LHCN-M2 (cell line): ENCODE results near the gene MLXIPL. TPM values are rescaled to one million over a fixed set of nuclear protein-coding genes. Genes with fewer than 3 reads are reported as not detected.
A peak's percentile ranks its signal among the peaks of the same experiment; 100 is the strongest.
"Not testable (repeated sequence)": the region's sequence is repeated elsewhere in the genome, so short reads cannot be mapped to it uniquely, and the experiment has no call there.

ENCODE experiments used
- DNase-seq: peaks from one replicate; pipeline ENCODE4 v3.0.0-alpha.2; 2012; ENCODE audit warnings: low read depth
- total RNA-seq: library from RNA; depleted of rRNA; stranded (reverse); fragments of >200 nt; gene quantifications from 2 replicates; pipeline ENCODE4 v1.2.3, GENCODE V29; 2014

MLXIPL gene
- total RNA-seq, 1 experiment from 2014 or later: 0.63 TPM

GRCh38 chr7:73645643-73646174 lies 21.4 kb upstream of the MLXIPL start:
- DNase-seq: no peak

- DNase-seq: no peak
These were observed 20.5 kb upstream of the MLXIPL start for GRCh38 chr7:73644688-73645286.

DNA sequence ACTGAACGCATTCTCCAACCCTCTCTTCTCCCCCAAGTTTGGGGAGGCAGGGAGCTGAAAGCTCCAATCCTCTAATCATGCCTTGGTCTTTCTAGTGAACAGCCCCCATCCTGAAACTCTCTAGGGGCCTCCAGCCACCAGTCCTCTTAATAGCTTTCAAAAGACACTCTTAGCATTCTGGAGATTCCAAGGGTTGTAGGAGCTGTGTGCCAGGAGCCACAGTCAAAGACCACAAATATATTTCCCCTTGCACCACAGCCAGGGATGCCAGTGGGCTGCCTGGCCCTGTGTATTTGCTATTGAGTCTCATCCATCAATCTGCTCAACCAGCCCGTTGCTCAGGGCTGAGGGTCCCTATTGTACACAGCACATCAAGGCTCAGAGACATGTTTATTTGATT lies 18.5 kb upstream of the MLXIPL start:
- no peak for DNase-seq

DNA sequence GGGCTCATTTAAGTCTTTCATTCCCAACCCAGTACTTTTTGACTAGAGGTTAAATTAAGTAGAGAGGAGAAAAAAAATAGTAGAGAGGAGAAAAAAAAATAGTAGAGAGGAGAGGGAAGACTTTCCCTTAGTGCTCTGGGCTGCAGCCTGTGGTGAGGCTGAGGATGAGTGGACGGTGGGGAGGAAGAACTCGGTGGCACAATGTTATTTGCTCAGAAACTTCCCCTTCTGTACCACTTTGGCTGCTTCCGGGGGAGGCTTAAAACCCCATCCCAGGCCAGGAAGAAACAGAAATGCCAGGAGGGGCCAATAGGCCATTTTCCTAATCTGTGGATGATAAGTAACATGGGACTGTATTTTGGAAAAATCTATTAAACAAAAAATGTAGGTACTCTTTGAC lies 14.6 kb upstream of the MLXIPL start:
- no peak for DNase-seq

DNA sequence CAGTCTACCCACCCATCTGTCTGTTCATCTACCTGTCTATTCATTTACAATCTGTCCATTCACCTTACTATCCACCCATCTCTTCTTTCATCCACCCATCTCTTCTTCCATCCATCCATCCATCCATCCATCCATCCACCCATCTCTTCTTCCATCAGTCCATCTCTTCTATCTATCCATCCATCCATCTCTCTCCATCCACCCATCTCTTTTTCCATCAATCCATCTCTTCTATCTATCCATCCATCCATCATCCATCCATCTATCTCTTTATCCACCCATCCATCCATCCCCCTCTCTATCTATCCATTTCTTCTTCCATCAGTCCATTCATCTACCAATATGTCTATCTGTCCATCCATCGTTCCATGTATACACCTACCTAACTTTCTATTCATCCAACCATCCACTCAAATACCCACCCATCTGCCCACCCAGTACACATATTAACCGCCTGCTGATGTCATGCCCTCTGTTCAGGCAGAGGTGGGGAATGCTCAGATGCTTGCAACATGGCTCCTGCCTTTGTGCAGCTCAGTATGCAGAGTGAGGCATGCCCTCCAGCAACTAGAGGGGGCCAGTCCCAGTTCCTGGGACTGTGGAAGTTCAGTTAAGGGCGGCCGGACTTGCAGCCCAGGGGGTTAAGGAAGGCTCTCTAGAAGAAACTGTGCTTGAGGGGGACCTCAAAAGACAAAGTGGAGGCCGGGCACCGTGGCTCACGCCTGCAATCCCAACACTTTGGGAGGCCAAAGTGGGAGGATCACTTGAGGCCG lies 11.3 kb upstream of the MLXIPL start:
- no peak for DNase-seq

GRCh38 chr7:73633844-73634243 lies 9.5 kb upstream of the MLXIPL start:
- no peak for DNase-seq

DNA sequence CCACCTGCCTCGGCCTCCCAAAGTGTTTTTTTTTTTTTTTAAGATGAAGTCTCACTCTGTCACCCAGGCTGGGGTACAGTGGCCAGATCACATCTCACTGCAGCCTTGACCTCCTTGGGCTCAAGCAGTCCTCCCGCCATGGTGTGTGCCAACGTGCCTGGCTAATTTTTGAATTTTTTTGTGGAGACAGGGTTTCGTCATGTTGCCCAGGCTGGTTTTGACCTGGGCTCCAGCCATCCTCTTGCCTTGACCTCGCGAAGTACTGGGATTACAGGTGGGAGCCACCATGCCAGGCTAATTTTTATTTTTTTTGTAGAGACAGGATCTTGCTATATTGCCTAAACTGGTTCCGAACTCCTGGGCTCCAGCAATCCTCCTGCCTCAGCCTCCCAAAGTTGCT lies 9.0 kb upstream of the MLXIPL start:
- no peak for DNase-seq

GRCh38 chr7:73631558-73631957 lies 7.2 kb upstream of the MLXIPL start:
- DNase-seq: no peak

DNA sequence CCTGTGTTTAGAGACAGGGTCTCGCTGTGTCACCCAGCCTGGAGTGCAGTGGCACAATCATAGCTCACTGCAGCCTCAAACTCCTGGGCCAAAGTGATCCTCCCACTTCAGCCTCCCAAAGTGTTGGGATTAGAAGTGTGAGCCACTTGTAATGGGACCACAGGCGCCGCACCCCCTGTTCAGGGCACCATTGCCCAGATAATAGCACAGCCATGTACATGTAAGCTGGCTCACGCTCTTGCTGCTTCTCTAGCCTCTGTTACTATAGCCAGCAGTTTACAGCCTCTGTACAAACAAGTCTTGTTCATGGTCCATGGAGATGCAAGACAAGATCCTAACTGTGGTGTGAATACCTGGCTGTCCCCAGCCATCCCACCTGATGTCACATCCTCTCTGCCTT lies 4.2 kb upstream of the MLXIPL start:
- no peak for DNase-seq

DNA sequence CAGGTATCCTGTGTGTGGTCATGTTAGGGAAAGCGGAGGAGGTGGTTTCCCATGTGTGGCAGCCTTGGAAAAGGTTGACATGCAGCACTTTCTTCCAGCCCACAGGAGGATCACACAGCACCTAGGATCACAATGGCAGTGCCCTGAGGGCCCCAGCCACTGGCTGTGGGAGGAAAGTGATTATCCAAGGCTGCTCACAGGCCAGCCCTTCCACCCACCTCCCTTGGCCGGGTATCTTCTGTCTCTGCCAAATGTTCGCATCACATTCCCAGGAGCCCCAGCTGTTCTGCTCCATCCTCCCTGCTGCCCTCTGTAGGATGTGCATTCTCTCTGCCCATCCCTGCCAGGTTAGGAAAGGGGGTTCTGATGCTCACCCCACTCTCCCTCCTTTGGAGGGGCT lies 2.5 kb upstream of the MLXIPL start:
- DNase-seq: peak; percentile 50

GRCh38 chr7:73625276-73625675 lies 954 bp upstream of the MLXIPL start:
- DNase-seq: no peak

DNA sequence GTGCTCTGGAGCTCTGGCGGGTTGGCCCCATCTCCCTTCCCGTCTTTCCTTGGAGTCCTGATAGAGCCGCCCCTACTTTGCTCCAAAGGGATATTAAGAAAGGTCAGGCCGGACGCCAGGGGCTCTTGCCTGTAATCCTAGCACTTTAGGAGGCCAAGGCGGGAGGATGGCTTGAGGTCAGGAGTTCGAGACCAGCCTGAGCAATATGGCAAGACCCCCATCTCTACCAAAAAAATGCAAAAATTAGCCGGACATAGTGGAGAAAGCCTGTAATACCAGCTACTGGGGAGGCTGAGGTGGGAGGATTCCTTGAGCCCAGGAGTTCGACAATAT lies 313 bp upstream of the MLXIPL start:
- DNase-seq: no peak

DNA sequence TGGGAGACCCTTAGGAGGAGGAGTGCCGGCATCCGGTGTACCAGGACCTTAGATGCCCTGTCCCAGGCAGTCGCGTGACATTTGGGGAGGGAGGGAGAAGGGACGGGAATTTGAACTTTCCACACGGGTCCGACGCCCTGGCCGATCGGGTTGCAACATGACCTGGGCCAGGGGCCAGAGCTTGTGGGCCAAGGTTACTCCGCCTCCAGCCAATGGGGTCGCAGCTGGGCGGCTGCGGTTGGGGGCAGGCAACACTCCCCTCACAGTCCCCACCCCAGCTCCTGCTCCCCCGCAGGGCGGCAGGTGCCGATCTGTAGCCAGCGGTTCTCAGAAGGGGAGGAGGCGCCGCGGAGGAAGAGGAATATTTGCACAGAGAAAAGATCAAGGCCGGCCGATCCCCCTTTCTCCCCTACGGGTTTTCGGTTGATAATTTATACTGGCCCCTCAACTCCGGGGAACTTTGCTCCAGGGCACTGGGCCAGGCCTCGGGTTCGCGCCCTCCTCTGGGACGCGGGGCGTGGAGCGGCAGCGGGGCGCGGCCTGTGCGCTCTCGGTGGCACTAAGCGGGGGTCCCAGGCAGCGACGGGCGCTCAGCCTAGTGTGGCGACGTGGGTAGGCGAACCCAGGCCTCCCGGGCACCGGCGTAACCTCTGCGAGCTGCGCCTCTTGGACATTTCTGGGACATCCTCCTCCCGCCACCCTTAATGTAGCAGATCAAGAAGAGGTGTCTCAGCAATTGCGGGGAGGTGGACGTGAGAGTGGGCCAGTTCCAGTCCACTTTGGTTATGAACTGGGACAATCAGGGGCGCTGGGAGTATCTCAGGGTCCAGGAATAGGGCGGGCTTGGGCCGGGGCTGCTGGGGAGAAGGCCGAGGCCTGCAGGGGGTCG lies 1.2 kb downstream of the MLXIPL start:
- no peak for DNase-seq

- DNase-seq: no peak
These were observed 1.8 kb downstream of the MLXIPL start for GRCh38 chr7:73622527-73622908.

DNA sequence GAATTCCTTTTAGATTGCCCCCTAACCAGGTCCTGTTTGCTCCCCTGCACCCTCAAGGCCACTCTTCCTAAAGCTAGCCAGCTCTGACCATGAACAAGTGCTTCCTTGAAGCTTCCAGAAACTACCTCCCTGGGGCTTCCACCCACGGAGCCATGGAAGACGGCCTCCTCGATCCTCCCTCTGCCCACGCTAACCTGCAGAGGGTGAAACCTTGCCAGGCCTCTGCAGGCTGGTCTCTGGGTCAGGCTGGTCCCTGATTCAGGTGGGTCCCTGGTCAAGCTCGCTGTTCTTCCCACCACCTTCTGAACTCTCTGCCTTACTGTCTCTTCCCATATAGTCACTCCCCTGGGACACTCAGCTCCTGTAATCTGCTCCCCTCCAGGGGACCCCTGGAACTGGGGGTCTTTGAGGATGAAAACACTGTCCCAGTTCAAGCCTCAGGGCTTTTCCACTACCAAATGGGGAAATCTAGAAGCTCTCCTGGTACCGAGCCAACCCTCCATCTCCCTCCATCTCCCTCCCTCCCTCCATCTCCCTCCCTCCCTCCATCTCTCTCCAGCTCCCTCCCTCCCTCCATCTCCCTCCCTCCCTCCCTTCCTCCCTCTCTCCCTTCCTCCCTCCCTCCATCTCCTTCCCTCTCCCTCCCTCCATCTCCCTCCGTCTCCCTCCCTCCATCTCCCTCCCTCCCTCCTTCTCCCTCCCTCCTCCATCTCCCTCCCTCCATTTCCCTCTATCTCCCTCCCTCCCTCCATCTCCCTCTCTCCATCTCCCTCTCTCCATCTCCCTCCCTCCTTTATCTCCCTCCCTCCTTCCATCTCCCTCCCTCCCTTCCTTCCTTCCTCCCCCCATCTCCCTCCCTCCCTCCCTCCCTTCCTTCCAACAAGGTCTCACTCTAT lies 2.9 kb downstream of the MLXIPL start:
- no peak for DNase-seq

- not testable (repeated sequence) for DNase-seq
These were observed 4.9 kb downstream of the MLXIPL start for GRCh38 chr7:73619394-73619793.

DNA sequence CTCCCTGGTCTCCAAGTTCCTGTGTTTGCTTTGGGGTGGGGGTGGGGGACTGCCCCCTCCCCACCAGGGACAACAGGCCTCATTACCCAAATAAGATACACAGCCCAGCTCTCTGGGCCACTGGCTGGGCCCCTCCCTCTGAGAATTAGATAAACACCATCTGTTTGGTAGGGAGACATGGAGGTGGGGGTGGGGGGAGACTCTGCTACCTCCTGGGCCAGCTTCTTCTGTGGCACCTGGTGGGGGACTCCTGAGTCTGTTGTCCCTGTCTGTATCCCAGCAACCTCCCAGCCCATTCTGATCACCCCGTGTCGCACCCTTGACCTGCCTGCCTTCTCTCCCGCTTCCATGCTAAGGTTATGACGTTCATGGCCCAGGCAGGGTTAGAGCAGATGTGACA lies 5.8 kb downstream of the MLXIPL start:
- no peak for DNase-seq

- DNase-seq: not testable (repeated sequence)
These were observed 6.8 kb downstream of the MLXIPL start for GRCh38 chr7:73617520-73617919.

DNA sequence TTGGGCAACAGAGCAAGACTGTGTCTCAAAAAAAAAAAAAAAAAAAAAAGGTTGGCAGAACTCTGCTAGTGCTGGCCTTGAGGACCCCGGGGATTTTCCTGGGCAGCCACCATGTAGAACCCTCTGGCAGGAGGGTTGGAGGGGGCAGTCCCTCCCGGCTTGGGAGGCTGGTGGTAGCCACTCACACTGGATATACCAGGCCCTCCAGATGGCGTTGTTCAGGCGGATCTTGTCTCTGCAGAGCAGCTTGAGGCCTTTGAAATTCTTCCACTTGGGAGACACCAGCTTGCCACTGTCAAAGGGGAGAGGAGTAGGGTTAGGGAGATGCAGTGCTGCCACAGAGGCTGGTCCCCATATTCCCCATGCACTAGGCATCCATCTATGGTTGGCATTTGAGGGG lies 8.4 kb downstream of the MLXIPL start:
- DNase-seq: peak; percentile 41

GRCh38 chr7:73614937-73615336 lies 9.4 kb downstream of the MLXIPL start:
- not testable (repeated sequence) for DNase-seq
